HG03066 (cell line): ENCODE data around the gene CHMP6.
"Not testable (repeated sequence)": the region's sequence is repeated elsewhere in the genome, so short reads cannot be mapped to it uniquely, and the experiment has no call there.

Experiments used
- ATAC-seq: cut with Tn5 transposase; IDR thresholded peaks from one replicate; pipeline ENCODE4 v1.9.1; 2021; ENCODE audit warnings: low read depth; ENCODE audit not compliant: unreplicated experiment

CHMP6 gene

GRCh38 chr17:81027591-81028505, 36.2 kb downstream of the CHMP6 start:
- no peak for ATAC-seq

- ATAC-seq: no peak
Measured at GRCh38 chr17:81028506-81028858, 36.8 kb downstream of the CHMP6 start.

GRCh38 chr17:81029859-81030258, 38.2 kb downstream of the CHMP6 start:
- ATAC-seq: no peak

GRCh38 chr17:81030312-81030711, 38.7 kb downstream of the CHMP6 start:
- ATAC-seq: not testable (repeated sequence)

GRCh38 chr17:81030741-81031565, 39.3 kb downstream of the CHMP6 start:
- ATAC-seq: no peak

- ATAC-seq: no peak
Measured at GRCh38 chr17:81031566-81032550, 40.2 kb downstream of the CHMP6 start.

GRCh38 chr17:81032641-81033480, 41.2 kb downstream of the CHMP6 start:
- no peak for ATAC-seq

GRCh38 chr17:81033535-81034167, 42.0 kb downstream of the CHMP6 start:
- ATAC-seq: no peak

GRCh38 chr17:81034168-81034777, 42.6 kb downstream of the CHMP6 start:
- ATAC-seq: no peak

- ATAC-seq: no peak
Measured at GRCh38 chr17:81034779-81035520, 43.3 kb downstream of the CHMP6 start, which contains the start of gene BAIAP2. Gene BAIAP2 (plus strand): TSS chr17:81035151. CDS start chr17:81035255, 104 bp downstream.

GRCh38 chr17:81035521-81036196, 44.0 kb downstream of the CHMP6 start:
- ATAC-seq: no peak

- no peak for ATAC-seq
Measured at GRCh38 chr17:81036197-81036941, 44.7 kb downstream of the CHMP6 start.

GRCh38 chr17:81037026-81037797, 45.6 kb downstream of the CHMP6 start:
- no peak for ATAC-seq

GRCh38 chr17:81037798-81038733, 46.4 kb downstream of the CHMP6 start:
- ATAC-seq: no peak

- no peak for ATAC-seq
Measured at GRCh38 chr17:81039096-81039495, 47.5 kb downstream of the CHMP6 start.
